GM12874 (cell line): ENCODE measurements around the gene RBFOX1.

ENCODE experiments used
- CTCF ChIP-seq: IDR thresholded peaks from 2 replicates; pipeline ENCODE4 v1.5.1; 2011; ENCODE audit warnings: low read depth, mild to moderate bottlenecking, control low read depth, low read length, moderate library complexity; ENCODE audit not compliant: insufficient read depth

RBFOX1 gene

GRCh38 chr16:7628981-7629380, 296.3 kb downstream of the RBFOX1 start:
- no peak for TF ChIP-seq CTCF

- TF ChIP-seq CTCF = no peak
Observed at GRCh38 chr16:7629571-7629970, 296.9 kb downstream of the RBFOX1 start.

GRCh38 chr16:7637446-7637845, 304.8 kb downstream of the RBFOX1 start:
- no peak for TF ChIP-seq CTCF

- TF ChIP-seq CTCF = no peak
Observed at GRCh38 chr16:7638306-7638705, 305.7 kb downstream of the RBFOX1 start.

- no peak for TF ChIP-seq CTCF
Observed at GRCh38 chr16:7640334-7640733, 307.7 kb downstream of the RBFOX1 start.

GRCh38 chr16:7644176-7644575, 311.5 kb downstream of the RBFOX1 start:
- TF ChIP-seq CTCF = no peak

GRCh38 chr16:7644811-7645210, 312.2 kb downstream of the RBFOX1 start:
- no peak for TF ChIP-seq CTCF

GRCh38 chr16:7646821-7647500, 314.3 kb downstream of the RBFOX1 start:
- TF ChIP-seq CTCF = no peak
